ENCODE data around the gene RARRES1.

Gene RARRES1

GRCh38 chr3:158765518-158766205, 33.4 kb upstream of the RARRES1 start:
- no peak for DNase-seq (ENCODE audit: low read depth in 2 of 2)

DNA sequence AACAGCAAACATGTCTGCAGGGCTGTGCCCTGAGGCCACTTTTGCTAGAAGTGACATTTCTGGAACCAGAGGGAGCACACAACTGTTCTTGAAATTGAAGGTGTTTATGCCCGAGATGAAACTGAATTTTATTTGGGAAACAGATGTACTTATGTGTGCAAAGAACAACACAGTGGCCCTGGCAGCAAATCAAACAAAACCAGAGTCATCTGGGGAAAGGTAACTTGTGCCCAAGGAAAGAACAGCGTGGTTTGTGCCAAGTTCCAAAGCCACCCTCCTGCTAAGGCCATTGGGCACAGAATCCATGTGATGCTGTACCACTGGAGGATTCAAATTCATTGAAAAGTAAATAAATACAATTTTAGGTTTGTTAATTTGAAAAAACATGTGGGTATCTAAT, 31.2 kb upstream of the RARRES1 start:
- DNase-seq (ENCODE audit: low read depth in 2 of 2): no peak

- no peak for DNase-seq (ENCODE audit: low read depth in 2 of 2)
Measured at GRCh38 chr3:158762701-158763100, 30.4 kb upstream of the RARRES1 start.

- DNase-seq (ENCODE audit: low read depth in 2 of 2): no peak
Measured at GRCh38 chr3:158761350-158761749, 29.1 kb upstream of the RARRES1 start.

DNA sequence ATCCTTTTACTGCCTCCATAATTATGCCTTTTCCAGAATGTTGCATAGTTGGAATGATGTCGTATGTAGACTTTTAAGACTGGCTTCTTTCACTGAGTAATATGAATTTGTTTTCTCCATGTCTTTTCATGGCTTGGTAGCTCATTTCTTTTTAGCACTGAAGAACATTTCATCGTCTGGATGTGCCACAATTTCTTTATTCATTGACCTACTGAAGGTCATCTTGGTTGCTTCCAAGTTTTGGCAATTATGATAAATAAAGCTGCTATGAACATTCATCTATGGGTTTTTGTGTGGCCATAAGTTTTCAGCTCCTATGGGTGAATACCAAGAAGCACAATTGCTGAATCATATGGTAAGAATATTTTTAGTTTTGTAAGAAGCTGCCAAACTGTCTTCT, 23.2 kb upstream of the RARRES1 start:
- no peak for DNase-seq (ENCODE audit: low read depth in 2 of 2)

GRCh38 chr3:158753854-158754253, 21.6 kb upstream of the RARRES1 start:
- no peak for DNase-seq (ENCODE audit: low read depth in 2 of 2)

DNA sequence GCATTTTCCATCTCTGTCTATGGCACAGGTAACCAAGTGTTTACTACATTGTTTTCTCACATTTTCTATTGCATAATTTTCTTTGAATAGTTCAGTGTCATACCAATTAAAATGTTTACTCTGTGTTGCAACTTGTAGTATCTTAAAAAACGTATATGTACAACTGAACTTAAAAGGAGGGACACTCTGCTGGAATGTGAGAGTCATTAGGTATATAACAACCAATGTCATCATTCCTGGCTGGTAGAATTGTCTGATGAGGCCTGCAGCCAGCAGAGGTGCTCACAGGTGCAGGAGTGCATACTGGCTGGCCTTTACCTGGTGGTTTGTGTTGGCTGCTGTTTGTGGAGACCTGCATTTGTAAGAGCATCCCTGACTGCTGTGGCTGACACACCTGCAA, 19.1 kb upstream of the RARRES1 start:
- no peak for DNase-seq (ENCODE audit: low read depth in 2 of 2)

GRCh38 chr3:158750016-158750415, 17.8 kb upstream of the RARRES1 start:
- DNase-seq (ENCODE audit: low read depth in 2 of 2): no peak

DNA sequence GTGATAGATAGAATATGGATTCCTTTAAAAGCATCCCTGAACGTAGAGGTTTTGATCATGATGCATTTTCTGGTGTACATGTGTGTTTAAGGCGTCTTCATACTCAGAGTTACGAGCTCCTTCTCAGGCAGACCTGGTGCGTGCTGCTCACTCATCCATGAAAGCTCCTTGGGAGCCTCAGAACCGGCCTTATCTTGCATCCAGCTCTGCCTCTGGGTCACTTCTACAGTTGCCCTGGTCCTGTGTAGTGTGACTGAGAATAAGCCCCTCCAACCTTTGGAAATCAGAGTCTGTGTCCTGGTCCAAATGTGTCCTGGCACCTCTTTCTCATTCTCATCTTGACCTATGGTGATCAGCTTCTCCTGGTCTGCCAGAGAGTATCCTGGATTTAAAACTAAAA, 17.3 kb upstream of the RARRES1 start:
- no peak for DNase-seq (ENCODE audit: low read depth in 2 of 2)

GRCh38 chr3:158748237-158748828, 16.1 kb upstream of the RARRES1 start:
- DNase-seq (ENCODE audit: low read depth in 2 of 2): no peak

DNA sequence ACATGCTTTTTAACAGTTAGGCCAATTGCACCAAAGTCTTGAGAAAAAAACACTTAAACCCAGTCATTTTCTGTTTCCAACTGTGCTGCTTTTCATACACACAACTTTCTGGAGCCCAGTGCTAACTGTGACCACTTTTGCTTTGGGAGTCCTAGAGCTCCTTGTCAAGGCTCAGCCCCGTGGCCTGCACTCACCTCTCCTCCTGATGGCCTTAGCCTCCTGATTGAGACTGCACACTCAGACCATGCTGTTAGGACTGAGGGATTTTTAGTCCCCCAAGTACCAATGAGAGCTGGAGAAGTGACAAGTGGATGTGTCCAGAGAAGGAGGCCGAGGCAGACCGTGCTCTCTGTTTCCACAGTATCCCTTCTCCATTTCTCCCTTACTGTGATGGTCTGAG, 15.2 kb upstream of the RARRES1 start:
- DNase-seq (ENCODE audit: low read depth in 2 of 2): no peak

DNA sequence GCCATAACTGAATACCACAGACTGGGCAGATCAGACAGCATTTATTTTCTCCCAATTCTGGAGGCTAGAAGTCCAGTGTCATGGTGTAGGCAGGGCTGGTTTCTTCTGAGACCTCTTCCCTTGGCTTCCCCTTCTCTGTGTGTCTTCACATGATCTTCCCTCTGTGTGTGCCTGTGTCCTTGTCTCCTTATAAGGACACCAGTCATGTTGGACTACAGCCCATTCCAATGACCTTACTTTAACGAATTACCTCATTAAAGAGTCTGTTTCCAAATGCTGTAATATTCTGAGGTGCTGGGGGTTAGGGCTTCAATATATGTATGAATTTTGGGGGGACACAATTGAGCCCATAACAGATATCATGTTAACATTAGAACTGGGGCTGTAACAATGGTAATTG, 13.3 kb upstream of the RARRES1 start:
- DNase-seq (ENCODE audit: low read depth in 2 of 2): no peak

- DNase-seq (ENCODE audit: low read depth in 2 of 2): no peak
Measured at GRCh38 chr3:158744567-158745288, 12.5 kb upstream of the RARRES1 start.

DNA sequence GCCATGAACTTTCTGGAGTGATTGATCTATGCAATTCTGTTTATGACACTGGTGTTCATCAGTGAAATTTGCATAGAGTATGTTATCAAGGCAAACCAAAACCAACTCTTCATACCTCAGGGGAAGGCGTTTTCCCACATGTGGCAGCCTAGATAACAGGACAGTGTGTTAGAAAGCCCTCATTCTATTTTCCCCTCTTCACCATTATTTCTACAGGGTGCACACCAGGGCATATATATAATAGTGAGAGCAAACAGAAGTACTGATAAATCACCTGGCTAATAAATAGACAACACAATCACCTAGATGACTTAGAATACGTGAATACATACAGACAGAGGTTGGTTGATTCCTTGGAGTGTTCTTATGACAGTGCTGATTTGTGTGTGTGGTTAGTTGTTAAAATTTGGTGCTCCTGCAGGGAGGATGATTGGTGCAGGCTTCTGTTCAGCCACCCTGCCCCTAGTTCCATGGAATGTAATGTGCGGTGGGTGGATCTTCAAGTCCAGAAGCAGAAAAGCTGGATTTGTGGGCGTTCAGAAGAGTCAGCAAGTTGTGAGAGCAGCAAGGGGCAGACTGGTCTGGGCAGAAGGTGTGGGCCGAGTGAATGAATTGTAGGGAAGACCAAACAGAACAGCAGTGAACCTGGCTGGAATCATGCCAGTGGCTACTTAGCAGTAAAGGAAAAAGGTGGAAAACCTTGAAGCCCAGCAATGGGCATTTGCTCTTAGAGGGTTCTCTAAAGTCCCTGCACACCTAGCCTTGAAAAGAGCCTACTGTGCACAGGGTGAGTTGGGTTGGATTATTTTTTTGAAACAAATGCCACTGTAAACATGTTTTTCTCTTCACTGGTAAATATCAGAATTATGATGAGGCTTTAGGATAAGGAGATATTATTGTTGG, 11.7 kb upstream of the RARRES1 start:
- DNase-seq (ENCODE audit: low read depth in 2 of 2): no peak

- no peak for DNase-seq (ENCODE audit: low read depth in 2 of 2)
Measured at GRCh38 chr3:158742871-158743663, 10.8 kb upstream of the RARRES1 start.

DNA sequence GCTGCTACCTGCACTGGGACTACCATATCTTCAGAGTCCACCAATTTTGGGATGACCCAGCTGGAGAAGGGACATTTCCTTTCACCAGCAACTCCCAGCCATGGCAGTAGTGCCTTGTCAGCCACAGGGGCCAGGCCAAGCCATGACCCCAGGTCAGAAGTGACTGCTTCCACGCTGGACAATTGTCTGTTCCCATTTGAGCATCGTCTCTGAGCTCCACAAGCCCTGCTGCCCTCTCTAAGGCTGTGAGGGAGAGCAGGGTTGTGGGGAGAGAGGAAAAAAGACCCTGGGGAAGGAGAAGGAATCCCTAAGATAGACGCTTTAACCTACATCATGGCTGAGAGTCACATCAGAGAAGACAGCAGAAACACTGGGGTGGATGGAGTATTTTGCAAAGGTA, 7.4 kb upstream of the RARRES1 start:
- no peak for DNase-seq (ENCODE audit: low read depth in 2 of 2)

GRCh38 chr3:158739078-158739477, 6.8 kb upstream of the RARRES1 start:
- no peak for DNase-seq (ENCODE audit: low read depth in 2 of 2)

GRCh38 chr3:158738653-158739052, 6.4 kb upstream of the RARRES1 start:
- DNase-seq (ENCODE audit: low read depth in 2 of 2): no peak

GRCh38 chr3:158737976-158738615, 5.8 kb upstream of the RARRES1 start:
- DNase-seq (ENCODE audit: low read depth in 2 of 2): no peak

- DNase-seq (ENCODE audit: low read depth in 2 of 2): no peak
Measured at GRCh38 chr3:158737410-158737809, 5.2 kb upstream of the RARRES1 start.
